GM12872 (cell line): ENCODE results near the gene GAS1.

Experiments
- CTCF ChIP-seq: IDR thresholded peaks from 3 replicates; pipeline ENCODE4 v1.5.1; 2011; ENCODE audit warnings: low read depth, mild to moderate bottlenecking, low read length, moderate library complexity; ENCODE audit not compliant: insufficient read depth

Gene GAS1

GRCh38 chr9:86962692-86963091 is 15.4 kb upstream of the GAS1 start:
- no peak for TF ChIP-seq CTCF

- no peak for TF ChIP-seq CTCF
Observed at GRCh38 chr9:86960938-86961337, 13.6 kb upstream of the GAS1 start.

- TF ChIP-seq CTCF: no peak
Observed at GRCh38 chr9:86958203-86958602, 10.9 kb upstream of the GAS1 start.

- TF ChIP-seq CTCF: no peak
Observed at GRCh38 chr9:86955561-86955960, 8.3 kb upstream of the GAS1 start.

GRCh38 chr9:86955042-86955441 is 7.7 kb upstream of the GAS1 start:
- no peak for TF ChIP-seq CTCF

GRCh38 chr9:86953181-86953580 is 5.9 kb upstream of the GAS1 start:
- no peak for TF ChIP-seq CTCF

- peak; percentile 89 for TF ChIP-seq CTCF
Observed at GRCh38 chr9:86948074-86948929, 996 bp upstream of the GAS1 start.
